ENCODE results near the gene EFCAB13. TPM values are rescaled to one million over a fixed set of nuclear protein-coding genes. Genes with fewer than 3 reads are reported as not detected.

Gene EFCAB13
- total RNA-seq, 1 experiment from 2014 or later: 2.7 TPM

- H4K20me1 ChIP-seq (ENCODE audit: low read length): no peaks in the 10 kb centered on the region
- H3K4me1 ChIP-seq (ENCODE audit: insufficient read depth, low read length): peaks cover 7% of the 10 kb centered on the region
- intact Hi-C loops (cut with micrococcal nuclease): no loop called here
- no peaks in the 10 kb centered on the region for H3K27me3 ChIP-seq (ENCODE audit: low read length)
- H3K4me2 ChIP-seq (ENCODE audit: low read length): no peak overlapping the region
- no peaks in the 10 kb centered on the region for H3K9me3 ChIP-seq (ENCODE audit: low read length)
- CTCF ChIA-PET: interaction anchor here (0.7 kb wide), 1 partner anchor 49 kb away, joined by 6 read pairs; no protein-coding TSS in a partner anchor
- DNase-seq (no peak), ATAC-seq (no peak)
- no peaks in the 10 kb centered on the region for H3F3A ChIP-seq (ENCODE audit: low read length, unreplicated experiment)
- no peaks in the 10 kb centered on the region for H3K79me2 ChIP-seq (ENCODE audit: low read length)
- no peak overlapping the region for H3K9ac ChIP-seq (ENCODE audit: low read length)
- no peak overlapping the region for H2AFZ ChIP-seq (ENCODE audit: low read length)
- BruUV-seq (replicated peaks): no TSS peak
- H3K36me3 ChIP-seq (ENCODE audit: low read depth, low read length): no peaks in the 10 kb centered on the region
- H3K27ac ChIP-seq (ENCODE audit: low read length): no peak overlapping the region
- TF ChIP-seq EZH2 (IDR thresholded peaks at IDR 0.05; ENCODE audit: low read length, unreplicated experiment): no peak
- TF ChIP-seq EZH2phosphoT487 (IDR thresholded peaks at IDR 0.05; ENCODE audit: borderline replicate concordance, low read length): no peak
- no peak for TF ChIP-seq CTCF (conservative IDR thresholded peaks at IDR 0.05; ENCODE audit: low read depth, low read length)
- POLR2A ChIA-PET (ENCODE audit: unreplicated experiment): no interaction called here
- H3K4me3 ChIP-seq (ENCODE audit: low read length): no peak overlapping the region
- H3K9me2 ChIP-seq (replicated peaks; ENCODE audit: low read length): no peaks in the 10 kb centered on the region
Measured at GRCh38 chr17:47288531-47289116, 35.1 kb upstream of the EFCAB13 start.

GRCh38 chr17:47289302-47289701, 34.5 kb upstream of the EFCAB13 start:
- DNase-seq (no peak), ATAC-seq (no peak)
- no peaks in the 10 kb centered on the region for H3K79me2 ChIP-seq (ENCODE audit: low read length)
- ChIA-PET CTCF (no interaction called here), POLR2A (ENCODE audit: unreplicated experiment) (no interaction called here)
- no peaks in the 10 kb centered on the region for H3F3A ChIP-seq (ENCODE audit: low read length, unreplicated experiment)
- H2AFZ ChIP-seq (ENCODE audit: low read length): no peak overlapping the region
- peaks cover 13% of the 10 kb centered on the region for H3K4me1 ChIP-seq (ENCODE audit: insufficient read depth, low read length)
- no peaks in the 10 kb centered on the region for H3K9me2 ChIP-seq (replicated peaks; ENCODE audit: low read length)
- H3K36me3 ChIP-seq (ENCODE audit: low read depth, low read length): no peaks in the 10 kb centered on the region
- TF ChIP-seq CTCF (conservative IDR thresholded peaks at IDR 0.05; ENCODE audit: low read depth, low read length) (no peak), EZH2phosphoT487 (IDR thresholded peaks at IDR 0.05; ENCODE audit: borderline replicate concordance, low read length) (no peak), EZH2 (IDR thresholded peaks at IDR 0.05; ENCODE audit: low read length, unreplicated experiment) (no peak)
- H3K4me2 ChIP-seq (ENCODE audit: low read length): no peak overlapping the region
- H4K20me1 ChIP-seq (ENCODE audit: low read length): no peaks in the 10 kb centered on the region
- intact Hi-C loops (cut with micrococcal nuclease): no loop called here
- BruUV-seq (replicated peaks): no TSS peak
- no peak overlapping the region for H3K4me3 ChIP-seq (ENCODE audit: low read length)
- H3K27ac ChIP-seq (ENCODE audit: low read length): no peak overlapping the region
- H3K9me3 ChIP-seq (ENCODE audit: low read length): no peaks in the 10 kb centered on the region
- no peak overlapping the region for H3K9ac ChIP-seq (ENCODE audit: low read length)
- H3K27me3 ChIP-seq (ENCODE audit: low read length): no peaks in the 10 kb centered on the region

- ATAC-seq (no peak), DNase-seq (no peak)
- no peaks in the 10 kb centered on the region for H3F3A ChIP-seq (ENCODE audit: low read length, unreplicated experiment)
- H3K4me1 ChIP-seq (ENCODE audit: insufficient read depth, low read length): peaks cover 17% of the 10 kb centered on the region
- H3K4me3 ChIP-seq (ENCODE audit: low read length): no peak overlapping the region
- H3K9ac ChIP-seq (ENCODE audit: low read length): no peak overlapping the region
- no peaks in the 10 kb centered on the region for H3K79me2 ChIP-seq (ENCODE audit: low read length)
- H3K4me2 ChIP-seq (ENCODE audit: low read length): no peak overlapping the region
- intact Hi-C loops (cut with micrococcal nuclease): no loop called here
- BruUV-seq (replicated peaks): no TSS peak
- no peak for TF ChIP-seq EZH2 (IDR thresholded peaks at IDR 0.05; ENCODE audit: low read length, unreplicated experiment)
- H3K9me3 ChIP-seq (ENCODE audit: low read length): no peaks in the 10 kb centered on the region
- H3K27me3 ChIP-seq (ENCODE audit: low read length): no peaks in the 10 kb centered on the region
- CTCF ChIA-PET: no interaction called here
- POLR2A ChIA-PET (ENCODE audit: unreplicated experiment): no interaction called here
- no peaks in the 10 kb centered on the region for H3K9me2 ChIP-seq (replicated peaks; ENCODE audit: low read length)
- H2AFZ ChIP-seq (ENCODE audit: low read length): no peak overlapping the region
- H4K20me1 ChIP-seq (ENCODE audit: low read length): no peaks in the 10 kb centered on the region
- H3K36me3 ChIP-seq (ENCODE audit: low read depth, low read length): no peaks in the 10 kb centered on the region
- no peak overlapping the region for H3K27ac ChIP-seq (ENCODE audit: low read length)
Measured at GRCh38 chr17:47290870-47291241, 32.9 kb upstream of the EFCAB13 start.
